ENCODE measurements around the gene NMS.

GRCh38 chr2:100509066-100509465 is 38.8 kb downstream of the NMS start:
- TF ChIP-seq CTCF (conservative IDR thresholded peaks at IDR 0.05; ENCODE audit: low read depth, low read length) (no peak), EZH2 (IDR thresholded peaks at IDR 0.05; ENCODE audit: borderline replicate concordance, low read depth, low read length, poor library complexity, severe bottlenecking) (no peak)
